ENCODE results near the gene TEX22. TPM values are rescaled to one million over a fixed set of nuclear protein-coding genes. Genes with fewer than 3 reads are reported as not detected.

The TEX22 gene
- total and polyA plus RNA-seq, 2 donors from 2014 or later: 1.5 to 3.3 TPM

- Histone ChIP-seq H3K36me3 (ENCODE audit: control insufficient read depth in 2 of 3, insufficient read depth in 3 of 3, low read length in 3 of 3) (peaks cover 0 to 7% (median 2%) of the 10 kb centered on the region in 3 donors), H3K9ac (ENCODE audit: low read length in 3 of 3) (no peak overlapping the region), H3K4me1 (ENCODE audit: control insufficient read depth in 2 of 3, insufficient read depth in 2 of 3, low read depth in 1 of 3, low read length in 3 of 3) (no peaks in the 10 kb centered on the region), H3K27me3 (ENCODE audit: control insufficient read depth, insufficient read depth, low read length) (no peaks in the 10 kb centered on the region), H3K27ac (ENCODE audit: low read depth in 2 of 2, low read length in 2 of 2) (no peak overlapping the region), H3K4me3 (ENCODE audit: low read length in 3 of 3) (no peak overlapping the region), H3K9me3 (ENCODE audit: control insufficient read depth in 2 of 3, insufficient read depth in 1 of 3, low read length in 3 of 3) (no peaks in the 10 kb centered on the region)
- DNase-seq: no peak
- no peak for TF ChIP-seq CTCF (IDR thresholded peaks at IDR 0.05; ENCODE audit: borderline replicate concordance, extremely low read depth, insufficient read depth)
- intact Hi-C loops (cut with DNase I): no loop called here
- FAIRE-seq: no peak
These were observed 63.6 kb downstream of the TEX22 start for GRCh38 chr14:105461903-105462302.

Other genes starting within 250 kb of the TEX22 start
- gene JAG2, start 229.8 kb upstream of the TEX22 start, total RNA-seq: 26.1 TPM
- gene JAG2, start 229.8 kb upstream of the TEX22 start, polyA plus RNA-seq (ENCODE audit: insufficient read depth, low read depth, low replicate concordance): 6.3 TPM
- 48.6 TPM for gene NUDT14, start 217.2 kb upstream of the TEX22 start, total RNA-seq
- 59.1 TPM for gene NUDT14, start 217.2 kb upstream of the TEX22 start, polyA plus RNA-seq (ENCODE audit: insufficient read depth, low read depth, low replicate concordance)
- 38.9 TPM for gene BTBD6, start 150.0 kb upstream of the TEX22 start, total RNA-seq
- gene BTBD6, start 150.0 kb upstream of the TEX22 start, polyA plus RNA-seq (ENCODE audit: insufficient read depth, low read depth, low replicate concordance): 33.3 TPM
- 34.1 TPM for gene BRF1, start 97.5 kb upstream of the TEX22 start, total RNA-seq
- gene BRF1, start 97.5 kb upstream of the TEX22 start, polyA plus RNA-seq (ENCODE audit: insufficient read depth, low read depth, low replicate concordance): 19.3 TPM
- gene PACS2, start 83.8 kb upstream of the TEX22 start, total RNA-seq: 83.9 TPM
- 35.7 TPM for gene PACS2, start 83.8 kb upstream of the TEX22 start, polyA plus RNA-seq (ENCODE audit: insufficient read depth, low read depth, low replicate concordance)
- gene MTA1, start 21.3 kb downstream of the TEX22 start, total RNA-seq: 112 TPM
- 30.4 TPM for gene MTA1, start 21.3 kb downstream of the TEX22 start, polyA plus RNA-seq (ENCODE audit: insufficient read depth, low read depth, low replicate concordance)
- gene CRIP2, start 76.3 kb downstream of the TEX22 start, total RNA-seq: 357 TPM
- 338 TPM for gene CRIP2, start 76.3 kb downstream of the TEX22 start, polyA plus RNA-seq (ENCODE audit: insufficient read depth, low read depth, low replicate concordance)
- gene CRIP1, start 88.3 kb downstream of the TEX22 start, total RNA-seq: 381 TPM
- gene CRIP1, start 88.3 kb downstream of the TEX22 start, polyA plus RNA-seq (ENCODE audit: insufficient read depth, low read depth, low replicate concordance): 272 TPM
- 13.2 TPM for gene TEDC1, start 92.7 kb downstream of the TEX22 start, total RNA-seq
- gene TEDC1, start 92.7 kb downstream of the TEX22 start, polyA plus RNA-seq (ENCODE audit: insufficient read depth, low read depth, low replicate concordance): 6.9 TPM
- gene TMEM121, start 128.0 kb downstream of the TEX22 start, total RNA-seq: 3.1 TPM
- 4.1 TPM for gene TMEM121, start 128.0 kb downstream of the TEX22 start, polyA plus RNA-seq (ENCODE audit: insufficient read depth, low read depth, low replicate concordance)